H1 (cell line): Measurements from ENCODE around the gene CACNA1A. TPM values are rescaled to one million over a fixed set of nuclear protein-coding genes. Genes with fewer than 3 reads are reported as not detected.

Experiments used
- CEBPB ChIP-seq: IDR thresholded peaks from 2 replicates; pipeline ENCODE4 v1.6.1; 2012; ENCODE audit warnings: low read depth, low read length
- EP300 ChIP-seq, 2 experiments: IDR thresholded peaks; 1 replicate in 1 of 2; 2 replicates in 1 of 2; pipeline ENCODE4 v1.6.1; 2011 to 2012; ENCODE audit warnings: low read depth in 2 of 2, low read length in 2 of 2, mild to moderate bottlenecking in 2 of 2, borderline replicate concordance in 1 of 2, inconsistent platforms in 1 of 2, moderate library complexity in 1 of 2
- POLR2AphosphoS5 ChIP-seq: IDR thresholded peaks from 2 replicates; pipeline ENCODE4 v1.6.1; 2011; ENCODE audit warnings: low read depth, low read length
- SIN3A ChIP-seq, 2 experiments: IDR thresholded peaks in 1 of 2; conservative IDR thresholded peaks in 1 of 2; 2 replicates each; pipeline ENCODE4 v1.6.1; 2011 to 2012; ENCODE audit warnings: low read length in 2 of 2, improper control_type of control experiment in 1 of 2, low read depth in 1 of 2, mild to moderate bottlenecking in 1 of 2
- SP2 ChIP-seq: IDR thresholded peaks from 2 replicates; pipeline ENCODE4 v1.6.1; 2012; ENCODE audit warnings: mild to moderate bottlenecking, low read length, inconsistent platforms
- polyA plus RNA-seq, 7 experiments: library from polyadenylated mRNA; depleted of rRNA in 3 of 7; stranded (reverse) in 5 of 7; unstranded in 2 of 7; fragments of >200 nt in 5 of 7; fragments of 200-250 nt in 2 of 7; gene quantifications; 1 replicate in 5 of 7; 2 replicates in 1 of 7; 4 replicates in 1 of 7; pipeline versions ENCODE4 v1.2.1 to v1.2.3, GENCODE V29; 2011 to 2013; ENCODE audit warnings: missing spikeins in 2 of 7, mixed read lengths in 2 of 7
- total RNA-seq: library from RNA; stranded (reverse); fragmentation: NEBNext Ultra II Directional; extraction: Animal tissue kit (Norgen Biotek cat#: 25700); gene quantifications from 2 replicates; pipeline ENCODE4 v1.2.1, GENCODE V29; 2021

CACNA1A gene
- total and polyA plus RNA-seq, 2 of the 8 experiments (the other 6 are each of a cell fraction or from before 2014, with no cell fraction given): 10.7 to 25.3 TPM

GRCh38 chr19:13499692-13500091 lies 6.6 kb downstream of the CACNA1A start (continued):
- TF ChIP-seq POLR2AphosphoS5: no peak
- TF ChIP-seq CEBPB: no peak
- no peak for TF ChIP-seq SP2
- TF ChIP-seq EP300 (IDR thresholded peaks at IDR 0.05; ENCODE audit: borderline replicate concordance in 1 of 2, low read depth in 2 of 2, low read length in 2 of 2): no peak
- TF ChIP-seq SIN3A (conservative IDR thresholded peaks at IDR 0.05 in 1 of 2, IDR thresholded peaks at IDR 0.05 in 1 of 2; ENCODE audit: low read depth in 1 of 2, low read length in 2 of 2): no peak
- TF ChIP-seq, all 59 proteins: peak for 0
